PC-3 (cell line): ENCODE measurements around the gene AAR2.

Source experiments
- EZH2phosphoT487 ChIP-seq: fragments of 300-600 bp; sonication (generic); IDR thresholded peaks from 2 replicates; pipeline ENCODE4 v1.6.1; 2018; ENCODE audit warnings: mild to moderate bottlenecking, antibody characterized with exemption, low read length, borderline replicate concordance
- TF ChIP-seq, protein P1 (sequence below): fragments of 300-600 bp; sonication (generic); conservative IDR thresholded peaks from 2 replicates; pipeline ENCODE4 v1.5.1; 2017; ENCODE audit warnings: antibody characterized with exemption, low read depth, mild to moderate bottlenecking, low read length

DNA sequence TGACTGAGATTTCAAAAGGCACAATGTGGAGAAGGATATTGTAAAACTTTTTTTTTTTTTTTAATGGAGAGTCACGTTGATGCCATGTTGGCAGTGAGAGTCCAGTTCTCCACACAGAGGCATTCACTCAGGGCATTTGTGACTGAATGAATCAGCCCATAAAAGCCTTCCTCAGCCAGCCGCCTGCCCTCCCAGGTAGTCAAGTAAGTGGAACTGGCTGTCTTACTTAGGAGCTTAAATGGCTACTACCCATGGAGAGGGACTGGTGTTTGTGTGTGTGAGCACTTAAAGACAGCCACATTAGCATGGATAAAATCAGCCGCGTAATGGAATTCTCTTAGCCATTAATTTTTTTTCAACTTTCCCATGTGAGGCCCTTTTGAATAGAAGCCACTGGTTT is 12.6 kb downstream of the AAR2 start:
- TF ChIP-seq EZH2phosphoT487, result no peak
- TF ChIP-seq, protein P1, sequence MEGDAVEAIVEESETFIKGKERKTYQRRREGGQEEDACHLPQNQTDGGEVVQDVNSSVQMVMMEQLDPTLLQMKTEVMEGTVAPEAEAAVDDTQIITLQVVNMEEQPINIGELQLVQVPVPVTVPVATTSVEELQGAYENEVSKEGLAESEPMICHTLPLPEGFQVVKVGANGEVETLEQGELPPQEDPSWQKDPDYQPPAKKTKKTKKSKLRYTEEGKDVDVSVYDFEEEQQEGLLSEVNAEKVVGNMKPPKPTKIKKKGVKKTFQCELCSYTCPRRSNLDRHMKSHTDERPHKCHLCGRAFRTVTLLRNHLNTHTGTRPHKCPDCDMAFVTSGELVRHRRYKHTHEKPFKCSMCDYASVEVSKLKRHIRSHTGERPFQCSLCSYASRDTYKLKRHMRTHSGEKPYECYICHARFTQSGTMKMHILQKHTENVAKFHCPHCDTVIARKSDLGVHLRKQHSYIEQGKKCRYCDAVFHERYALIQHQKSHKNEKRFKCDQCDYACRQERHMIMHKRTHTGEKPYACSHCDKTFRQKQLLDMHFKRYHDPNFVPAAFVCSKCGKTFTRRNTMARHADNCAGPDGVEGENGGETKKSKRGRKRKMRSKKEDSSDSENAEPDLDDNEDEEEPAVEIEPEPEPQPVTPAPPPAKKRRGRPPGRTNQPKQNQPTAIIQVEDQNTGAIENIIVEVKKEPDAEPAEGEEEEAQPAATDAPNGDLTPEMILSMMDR, result no peak
